CD4-positive, alpha-beta T cell (primary cell): Measurements from ENCODE around the gene DUSP22. TPM values are rescaled to one million over a fixed set of nuclear protein-coding genes. Genes with fewer than 3 reads are reported as not detected.

ENCODE experiments used
- ATAC-seq: fragments of 200-7000 bp; cut with Tn5 transposase; one replicate; pipeline ENCODE4 v1.10.0; 2022; ENCODE audit warnings: mild to moderate bottlenecking; ENCODE audit not compliant: poor library complexity
- CTCF ChIA-PET: fragments of 350-600 bp; sonication (Branson Sonifier 250); formaldehyde crosslinking; loops from one replicate; lab custom pipeline; 2021; ENCODE audit warnings: antibody characterized with exemption, inconsistent platforms; lab: Charles Lee
- POLR2A ChIA-PET: fragments of 350-600 bp; sonication (Branson Sonifier 250); formaldehyde crosslinking; loops from one replicate; lab custom pipeline; 2021; ENCODE audit warnings: antibody characterized with exemption, inconsistent platforms; lab: Charles Lee
- DNase-seq, 14 experiments: peaks; one replicate each; pipeline ENCODE4 v3.0.0-alpha.2; 2013 to 2020; ENCODE audit warnings: mixed read lengths in 2 of 14
- H3K27ac ChIP-seq, 2 donors: one replicate each; pipeline versions ENCODE4 v1.5.1 to v1.7.0; 2013; ENCODE audit warnings: low read length in 2 of 2, low read depth in 1 of 2, mild to moderate bottlenecking in 1 of 2
- H3K27me3 ChIP-seq, 2 experiments: 1 replicate in 1 of 2; 2 replicates in 1 of 2; pipeline versions ENCODE4 v1.6.1 to v1.7.0; 2013; ENCODE audit warnings: low read length in 2 of 2, control low read depth in 1 of 2, mild to moderate bottlenecking in 1 of 2, moderate library complexity in 1 of 2; ENCODE audit not compliant: insufficient read depth in 2 of 2, control insufficient read depth in 1 of 2
- H3K36me3 ChIP-seq: one replicate; pipeline ENCODE4 v1.6.1; 2013; ENCODE audit warnings: low read length, control low read depth; ENCODE audit not compliant: insufficient read depth
- H3K4me1 ChIP-seq: one replicate; pipeline ENCODE4 v1.6.1; 2013; ENCODE audit warnings: low read length, control low read depth; ENCODE audit not compliant: insufficient read depth
- H3K4me3 ChIP-seq: one replicate; pipeline ENCODE4 v1.5.1; 2013; ENCODE audit warnings: mild to moderate bottlenecking, low read length, moderate library complexity
- H3K9me3 ChIP-seq, 2 experiments: 1 replicate in 1 of 2; 2 replicates in 1 of 2; pipeline versions ENCODE4 v1.6.1 to v1.7.0; 2013; ENCODE audit warnings: low read length in 2 of 2, mild to moderate bottlenecking in 2 of 2, control low read depth in 1 of 2, moderate library complexity in 1 of 2; ENCODE audit not compliant: control insufficient read depth in 1 of 2, insufficient read depth in 1 of 2
- H3K27ac Mint-ChIP-seq: one replicate; pipeline ENCODE4 v1.8.0; 2020; ENCODE audit warnings: mixed read lengths
- H3K27me3 Mint-ChIP-seq: one replicate; pipeline ENCODE4 v1.8.0; 2021; ENCODE audit warnings: mixed read lengths
- H3K36me3 Mint-ChIP-seq: one replicate; pipeline ENCODE4 v1.8.0; 2021; ENCODE audit warnings: low read depth, mixed read lengths
- H3K4me1 Mint-ChIP-seq: one replicate; pipeline ENCODE4 v1.8.0; 2021; ENCODE audit warnings: low read depth, mixed read lengths
- H3K4me3 Mint-ChIP-seq: one replicate; pipeline ENCODE4 v1.8.0; 2020; ENCODE audit warnings: mild to moderate bottlenecking, mixed read lengths
- H3K9me3 Mint-ChIP-seq: one replicate; pipeline ENCODE4 v1.8.0; 2020; ENCODE audit warnings: mixed read lengths
- CTCF ChIP-seq: fragments of 200-600 bp; IDR thresholded peaks from one replicate; pipeline ENCODE4 v1.8.0; 2022; ENCODE audit warnings: antibody characterized with exemption, mild to moderate bottlenecking
- intact Hi-C, 2 experiments: fragments of 100-400 bp; cut with DNase I in 1 of 2; cut with micrococcal nuclease in 1 of 2; formaldehyde crosslinking; loops; one replicate each; pipeline versions ENCODE4 v1.15.1 to v1.9.0; 2023 to 2025; cut with DNase I, micrococcal nuclease
- total RNA-seq, 174 experiments: library from RNA in 2 of 174; stranded (reverse) in 2 of 174; gene quantifications; one replicate each; pipeline ENCODE4 v1.2.3 and lab custom pipeline; 2021 to 2026

DUSP22 gene
- total RNA-seq, 2 experiments from 2014 or later = 25.4 to 26.3 TPM

DNA sequence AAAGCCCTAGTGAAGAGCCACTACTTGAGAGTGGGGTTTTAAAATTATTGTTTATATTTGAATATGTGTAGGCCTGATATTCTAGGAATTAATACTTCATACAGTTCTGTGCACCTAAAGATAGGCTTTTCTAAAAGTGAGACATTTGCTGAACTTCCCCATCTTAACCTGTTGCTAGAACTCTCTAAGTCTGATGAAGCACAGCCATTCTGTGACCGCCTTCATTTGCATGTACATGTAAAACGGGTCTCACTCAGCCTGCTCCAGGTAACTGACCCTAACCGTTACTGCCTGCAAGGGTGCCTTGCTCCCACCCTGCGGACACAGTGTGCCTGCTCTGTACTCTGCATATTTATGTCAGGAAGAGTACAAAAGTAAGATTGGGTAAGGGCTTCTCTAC, 54.9 kb downstream of the DUSP22 start:
- H3K9me3 ChIP-seq = peaks cover 0 to 54% of the 10 kb centered on the region in 2 experiments
- H3K36me3 ChIP-seq = peaks cover 12% of the 10 kb centered on the region
- Mint-ChIP-seq H3K4me1 (no peaks in the 10 kb centered on the region), H3K27me3 (no peaks in the 10 kb centered on the region), H3K36me3 (peaks cover 62% of the 10 kb centered on the region), H3K9me3 (no peaks in the 10 kb centered on the region), H3K27ac (no peak overlapping the region), H3K4me3 (no peak overlapping the region)
- CTCF ChIA-PET = no interaction called here
- intact Hi-C loops = no loop called here
- H3K27ac ChIP-seq = no peak overlapping the region
- H3K4me1 ChIP-seq = no peaks in the 10 kb centered on the region
- ATAC-seq (no peak), DNase-seq (no peak)
- no peak for TF ChIP-seq CTCF
- POLR2A ChIA-PET = no interaction called here
- no peaks in the 10 kb centered on the region for H3K27me3 ChIP-seq
- H3K4me3 ChIP-seq = no peak overlapping the region

- H3K9me3 Mint-ChIP-seq = no peaks in the 10 kb centered on the region
- no peak overlapping the region for H3K27ac Mint-ChIP-seq
- POLR2A ChIA-PET = no interaction called here
Measured at GRCh38 chr6:347951-348859, 55.9 kb downstream of the DUSP22 start.

DNA sequence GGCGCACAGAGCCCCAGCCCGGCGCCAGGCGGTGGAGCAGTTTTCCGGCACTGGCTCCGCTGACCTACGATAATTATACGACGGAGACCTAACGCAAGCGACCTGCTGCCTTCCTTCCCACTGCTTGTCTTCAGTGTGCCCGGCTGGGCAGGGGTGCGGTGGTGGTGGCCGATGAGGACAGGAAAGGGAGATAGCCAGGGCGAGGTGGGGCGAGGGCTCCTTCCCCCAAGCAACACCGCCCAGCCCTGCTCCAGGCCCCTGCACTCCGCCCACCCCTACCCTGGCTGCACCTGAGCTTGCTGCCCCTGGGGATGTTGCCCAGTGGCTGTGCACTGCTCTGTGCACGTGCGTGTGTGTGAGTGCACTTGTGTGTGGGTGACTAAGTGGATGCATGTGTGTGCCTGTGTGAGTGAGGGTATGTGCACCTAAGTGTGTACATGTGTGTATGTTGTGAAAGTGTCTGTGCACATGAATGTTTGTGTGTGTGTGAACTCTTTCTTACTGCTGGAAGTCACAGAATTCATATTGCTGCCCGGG, 56.6 kb downstream of the DUSP22 start:
- H3K27me3 ChIP-seq = no peaks in the 10 kb centered on the region
- ChIA-PET CTCF (no interaction called here), POLR2A (interaction anchor here (0.6 to 1.2 kb wide), 2 partner anchors 7 to 16 kb away, joined by 3 to 4 read pairs; no protein-coding TSS in a partner anchor)
- Mint-ChIP-seq H3K27ac (no peak overlapping the region), H3K27me3 (no peaks in the 10 kb centered on the region), H3K4me1 (no peaks in the 10 kb centered on the region), H3K36me3 (peaks cover 62% of the 10 kb centered on the region), H3K9me3 (no peaks in the 10 kb centered on the region), H3K4me3 (no peak overlapping the region)
- DNase-seq = no peak
- intact Hi-C loops = no loop called here
- ATAC-seq = no peak
- peaks cover 0 to 49% of the 10 kb centered on the region in 2 experiments for H3K9me3 ChIP-seq
- no peak overlapping the region for H3K27ac ChIP-seq
- TF ChIP-seq CTCF = no peak
- H3K4me3 ChIP-seq = no peak overlapping the region
- no peaks in the 10 kb centered on the region for H3K4me1 ChIP-seq
- peaks cover 12% of the 10 kb centered on the region for H3K36me3 ChIP-seq

More at GRCh38 chr6:347951-348859, 55.9 kb downstream of the DUSP22 start:
- Mint-ChIP-seq H3K4me1 (no peaks in the 10 kb centered on the region), H3K27me3 (no peaks in the 10 kb centered on the region), H3K36me3 (peaks cover 62% of the 10 kb centered on the region), H3K4me3 (no peak overlapping the region)
- Histone ChIP-seq H3K4me1 (no peaks in the 10 kb centered on the region), H3K36me3 (peaks cover 12% of the 10 kb centered on the region), H3K4me3 (no peak overlapping the region), H3K9me3 (peaks cover 0 to 50% of the 10 kb centered on the region in 2 experiments), H3K27me3 (no peaks in the 10 kb centered on the region), H3K27ac (no peak overlapping the region)
- intact Hi-C loops = no loop called here
- no peak for ATAC-seq
- no peak for DNase-seq
- CTCF ChIA-PET = interaction anchor here (0.6 kb wide), 1 partner anchor 17 kb away, joined by 3 read pairs; no protein-coding TSS in a partner anchor
- TF ChIP-seq CTCF = no peak
